Brain microvascular endothelial cell (primary cell): ENCODE measurements around the gene NKAIN4.

Source experiments
- DNase-seq: peaks from one replicate; pipeline ENCODE4 v3.0.0-alpha.2; 2020
- H3K27ac ChIP-seq: fragments of 250-450 bp; sonication (Bioruptor Pico); 2 replicates; pipeline ENCODE4 v1.5.1; 2020; ENCODE audit warnings: mild to moderate bottlenecking, moderate library complexity
- H3K27me3 ChIP-seq: fragments of 250-450 bp; sonication (Bioruptor Pico); replicated peaks from 2 replicates; pipeline ENCODE4 v1.5.1; 2020; ENCODE audit warnings: mild to moderate bottlenecking
- H3K36me3 ChIP-seq: fragments of 250-450 bp; sonication (Bioruptor Pico); replicated peaks from 2 replicates; pipeline ENCODE4 v1.5.1; 2020; ENCODE audit warnings: mild to moderate bottlenecking
- H3K4me3 ChIP-seq: 2 replicates; pipeline ENCODE4 v1.5.1; 2011; ENCODE audit warnings: low read depth, mild to moderate bottlenecking, control low read depth, low read length, moderate library complexity
- CTCF ChIP-seq: IDR thresholded peaks from 2 replicates; pipeline ENCODE4 v1.5.1; 2011; ENCODE audit warnings: low read depth, mild to moderate bottlenecking, moderate library complexity, low read length, control low read depth, inconsistent platforms; ENCODE audit errors: missing control alignments
- in situ Hi-C: cut with HindIII; loops from 2 replicates; pipeline ENCODE4 v1.10.0; 2017; ENCODE audit warnings: low sequenced_read_pairs, low pct_ligation_motif_present

The NKAIN4 gene

GRCh38 chr20:63194797-63195173 is 59.5 kb downstream of the NKAIN4 start:
- no peak for TF ChIP-seq CTCF
- Histone ChIP-seq H3K27me3 (no peaks in the 10 kb centered on the region), H3K27ac (no peak overlapping the region), H3K4me3 (no peak overlapping the region), H3K36me3 (peaks cover 5% of the 10 kb centered on the region)
- DNase-seq: no peak
- in situ Hi-C loops: no loop called here

- no peak for DNase-seq
- Histone ChIP-seq H3K27me3 (no peaks in the 10 kb centered on the region), H3K36me3 (peaks cover 5% of the 10 kb centered on the region), H3K27ac (no peak overlapping the region), H3K4me3 (no peak overlapping the region)
- in situ Hi-C loops: no loop called here
- no peak for TF ChIP-seq CTCF
Observed at GRCh38 chr20:63194007-63194796, 60.1 kb downstream of the NKAIN4 start.

GRCh38 chr20:63192721-63193120 is 61.5 kb downstream of the NKAIN4 start:
- Histone ChIP-seq H3K36me3 (peaks cover 5% of the 10 kb centered on the region), H3K27ac (no peak overlapping the region), H3K4me3 (no peak overlapping the region), H3K27me3 (no peaks in the 10 kb centered on the region)
- no peak for DNase-seq
- in situ Hi-C loops: no loop called here
- no peak for TF ChIP-seq CTCF

GRCh38 chr20:63191400-63191799 is 62.9 kb downstream of the NKAIN4 start:
- peaks cover 5% of the 10 kb centered on the region for H3K36me3 ChIP-seq
- in situ Hi-C loops: no loop called here
- H3K27ac ChIP-seq: no peak overlapping the region
- no peak for DNase-seq
- H3K4me3 ChIP-seq: no peak overlapping the region
- no peaks in the 10 kb centered on the region for H3K27me3 ChIP-seq
- TF ChIP-seq CTCF: no peak

- no peak for DNase-seq
- no peaks in the 10 kb centered on the region for H3K27me3 ChIP-seq
- H3K27ac ChIP-seq: no peak overlapping the region
- TF ChIP-seq CTCF: no peak
- H3K36me3 ChIP-seq: peaks cover 5% of the 10 kb centered on the region
- in situ Hi-C loops: no loop called here
- H3K4me3 ChIP-seq: no peak overlapping the region
Observed at GRCh38 chr20:63190828-63191227, 63.4 kb downstream of the NKAIN4 start.
